Smooth muscle cell (in vitro differentiated cells): ENCODE results near the gene CACHD1. TPM values are rescaled to one million over a fixed set of nuclear protein-coding genes. Genes with fewer than 3 reads are reported as not detected.

Experiments
- DNase-seq: peaks from one replicate; lab custom pipeline; 2025; ENCODE audit not compliant: unreplicated experiment; lab: John Stamatoyannopoulos, UW
- H2AFZ ChIP-seq: fragments of 200-600 bp; sonication (generic); 2 replicates; pipeline ENCODE4 v1.6.0; 2016; ENCODE audit warnings: antibody characterized with exemption, low read depth, mild to moderate bottlenecking
- H3F3A ChIP-seq: fragments of 200-600 bp; sonication (generic); 2 replicates; pipeline ENCODE4 v1.6.0; 2017; ENCODE audit warnings: antibody characterized with exemption, low read depth
- H3K27ac ChIP-seq: fragments of 200-600 bp; sonication (generic); 2 replicates; pipeline ENCODE4 v1.5.1; 2016; ENCODE audit warnings: low read depth, mild to moderate bottlenecking
- H3K27me3 ChIP-seq: fragments of 200-600 bp; sonication (generic); 2 replicates; pipeline ENCODE4 v1.6.1; 2016; ENCODE audit warnings: low read depth, mild to moderate bottlenecking
- H3K36me3 ChIP-seq: fragments of 200-600 bp; sonication (generic); 2 replicates; pipeline ENCODE4 v1.5.1; 2016; ENCODE audit warnings: low read depth
- H3K4me1 ChIP-seq: fragments of 200-600 bp; sonication (generic); 2 replicates; pipeline ENCODE4 v1.5.1; 2016; ENCODE audit warnings: low read depth
- H3K4me2 ChIP-seq: fragments of 200-600 bp; sonication (generic); 2 replicates; pipeline ENCODE4 v1.6.0; 2016; ENCODE audit warnings: mild to moderate bottlenecking
- H3K4me3 ChIP-seq: fragments of 200-600 bp; sonication (generic); 2 replicates; pipeline ENCODE4 v1.5.1; 2016; ENCODE audit warnings: mild to moderate bottlenecking
- H3K79me2 ChIP-seq: fragments of 200-600 bp; sonication (generic); 2 replicates; pipeline ENCODE4 v1.6.0; 2016; ENCODE audit warnings: low read depth, mild to moderate bottlenecking
- H3K9ac ChIP-seq: fragments of 200-600 bp; sonication (generic); 2 replicates; pipeline ENCODE4 v1.6.0; 2016; ENCODE audit warnings: low read depth
- H3K9me3 ChIP-seq: fragments of 200-600 bp; sonication (generic); replicated peaks from 2 replicates; pipeline ENCODE4 v1.5.1; 2016; ENCODE audit warnings: low read depth
- H4K20me1 ChIP-seq: fragments of 200-600 bp; sonication (generic); 2 replicates; pipeline ENCODE4 v1.6.0; 2016; ENCODE audit warnings: low read depth
- CTCF ChIP-seq: fragments of 200-600 bp; sonication (generic); IDR thresholded peaks from 2 replicates; pipeline ENCODE4 v1.5.1; 2017; ENCODE audit warnings: borderline replicate concordance, mild to moderate bottlenecking, antibody characterized with exemption; ENCODE audit not compliant: insufficient read depth, poor library complexity, severe bottlenecking
- WGBS: methylation state at CpG from one replicate; pipeline ENCODE4 v1.1.7; 2016; ENCODE audit warnings: low lambda C conversion rate; 5-methylcytosine and 5-hydroxymethylcytosine counted together
- polyA plus RNA-seq: library from polyadenylated mRNA; unstranded; fragments of >200 nt; fragmentation: Nextera tagmentation; extraction: Ambion mirVana; gene quantifications from 2 replicates; pipeline ENCODE4 v1.2.1, GENCODE V29; 2016
- total RNA-seq: library from RNA; depleted of rRNA; stranded (reverse); fragments of >200 nt; gene quantifications from 2 replicates; pipeline ENCODE4 v1.2.3, GENCODE V29; 2014

The CACHD1 gene
- total and polyA plus RNA-seq, 2 experiments from 2014 or later, result 12.9 to 20.8 TPM

- peaks cover 76% of the 10 kb centered on the region for H3K79me2 ChIP-seq
- peak overlapping the region; percentile 53 for H3K4me2 ChIP-seq
- H2AFZ ChIP-seq, result no peak overlapping the region
- peaks cover 6% of the 10 kb centered on the region for H3F3A ChIP-seq
- H3K4me1 ChIP-seq, result peaks cover 68% of the 10 kb centered on the region
- no peaks in the 10 kb centered on the region for H3K27me3 ChIP-seq
- H3K4me3 ChIP-seq, result no peak overlapping the region
- H3K9ac ChIP-seq, result no peak overlapping the region
- no peak overlapping the region for H3K27ac ChIP-seq
- H4K20me1 ChIP-seq, result peaks cover 67% of the 10 kb centered on the region
- H3K9me3 ChIP-seq, result no peaks in the 10 kb centered on the region
- no peaks in the 10 kb centered on the region for H3K36me3 ChIP-seq
- WGBS, result 21% methylated on average over 3 of the region's 3 CpGs
- no peak for DNase-seq
- no peak for TF ChIP-seq CTCF
Measured at GRCh38 chr1:64519901-64520300, 50.0 kb downstream of the CACHD1 start.

GRCh38 chr1:64522740-64523139, 52.8 kb downstream of the CACHD1 start:
- Histone ChIP-seq H3F3A (no peaks in the 10 kb centered on the region), H3K4me3 (no peak overlapping the region), H3K9me3 (no peaks in the 10 kb centered on the region), H3K9ac (no peak overlapping the region), H3K4me2 (no peak overlapping the region), H3K27me3 (no peaks in the 10 kb centered on the region), H2AFZ (no peak overlapping the region), H3K36me3 (no peaks in the 10 kb centered on the region), H4K20me1 (peaks cover 63% of the 10 kb centered on the region), H3K79me2 (peaks cover 84% of the 10 kb centered on the region), H3K4me1 (peaks cover 66% of the 10 kb centered on the region), H3K27ac (no peak overlapping the region)
- no peak for DNase-seq
- TF ChIP-seq CTCF, result no peak

- no peak for TF ChIP-seq CTCF
- Histone ChIP-seq H3K9ac (no peak overlapping the region), H3F3A (no peaks in the 10 kb centered on the region), H3K27ac (no peak overlapping the region), H2AFZ (no peak overlapping the region), H3K4me1 (peaks cover 58% of the 10 kb centered on the region), H3K4me2 (no peak overlapping the region), H3K27me3 (no peaks in the 10 kb centered on the region), H3K36me3 (no peaks in the 10 kb centered on the region), H3K4me3 (no peak overlapping the region), H3K9me3 (no peaks in the 10 kb centered on the region), H3K79me2 (peaks cover 84% of the 10 kb centered on the region), H4K20me1 (peaks cover 70% of the 10 kb centered on the region)
- no peak for DNase-seq
- 72% methylated on average over 5 of the region's 5 CpGs for WGBS
Measured at GRCh38 chr1:64523413-64524337, 53.7 kb downstream of the CACHD1 start.
